Stimulated activated CD8-positive, alpha-beta memory T cell treated with anti-CD3 and anti-CD28 coated beads, Interleukin-7, amount 100 ng/mL, for 48 hours (primary cell): ENCODE measurements around the gene CLPTM1L.
"Not testable (repeated sequence)": the region's sequence is repeated elsewhere in the genome, so short reads cannot be mapped to it uniquely, and the experiment has no call there.

Source experiments
- DNase-seq, 2 donors: peaks; one replicate each; pipeline ENCODE4 v3.0.0-alpha.2; 2020; ENCODE audit warnings: low read depth in 1 of 2; ENCODE audit errors: extremely low read depth in 1 of 2

The CLPTM1L gene

GRCh38 chr5:1328237-1329110 is 16.4 kb downstream of the CLPTM1L start:
- not testable (repeated sequence) for DNase-seq

GRCh38 chr5:1326901-1327756 is 17.8 kb downstream of the CLPTM1L start:
- not testable (repeated sequence) for DNase-seq

DNA sequence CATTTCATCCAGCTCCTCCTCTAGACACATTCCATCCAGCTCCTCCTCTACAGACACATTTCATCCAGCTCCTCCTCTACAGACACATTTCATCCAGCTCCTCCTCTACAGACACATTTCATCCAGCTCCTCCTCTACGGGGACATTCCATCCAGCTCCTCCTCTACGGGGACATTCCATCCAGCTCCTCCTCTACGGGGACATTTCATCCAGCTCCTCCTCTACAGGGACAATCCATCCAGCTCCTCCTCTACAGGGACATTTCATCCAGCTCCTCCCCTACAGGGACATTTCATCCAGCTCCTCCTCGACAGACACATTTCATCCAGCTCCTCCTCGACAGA is 18.4 kb downstream of the CLPTM1L start:
- DNase-seq, result not testable (repeated sequence)

DNA sequence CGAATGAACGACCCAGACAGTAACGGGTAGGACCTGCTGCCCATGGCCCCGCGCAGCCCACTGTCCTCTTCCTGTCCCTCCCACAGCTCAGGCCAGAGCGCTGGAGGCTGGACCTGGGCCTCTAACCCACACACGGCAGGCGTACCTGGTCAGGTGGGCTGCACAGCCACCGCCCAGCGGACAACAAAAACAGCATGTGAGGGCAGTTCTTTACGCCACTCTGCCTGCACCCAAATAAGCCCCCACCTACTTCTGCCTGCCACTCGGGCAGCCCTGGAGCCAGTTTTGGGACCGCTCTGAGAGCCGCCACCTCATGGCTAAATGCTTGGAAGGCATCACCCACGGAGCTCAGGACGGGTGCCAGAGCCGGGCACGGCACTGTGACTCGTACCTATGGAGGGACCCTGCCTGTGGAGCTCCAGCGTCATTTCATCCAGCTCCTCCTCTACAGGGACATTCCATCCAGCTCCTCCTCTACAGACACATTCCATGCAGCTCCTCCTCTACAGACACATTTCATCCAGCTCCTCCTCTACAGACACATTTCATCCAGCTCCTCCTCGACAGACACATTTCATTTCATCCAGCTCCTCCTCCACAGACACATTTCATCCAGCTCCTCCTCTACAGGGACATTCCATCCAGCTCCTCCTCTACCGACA is 18.9 kb downstream of the CLPTM1L start:
- DNase-seq, result no peak

DNA sequence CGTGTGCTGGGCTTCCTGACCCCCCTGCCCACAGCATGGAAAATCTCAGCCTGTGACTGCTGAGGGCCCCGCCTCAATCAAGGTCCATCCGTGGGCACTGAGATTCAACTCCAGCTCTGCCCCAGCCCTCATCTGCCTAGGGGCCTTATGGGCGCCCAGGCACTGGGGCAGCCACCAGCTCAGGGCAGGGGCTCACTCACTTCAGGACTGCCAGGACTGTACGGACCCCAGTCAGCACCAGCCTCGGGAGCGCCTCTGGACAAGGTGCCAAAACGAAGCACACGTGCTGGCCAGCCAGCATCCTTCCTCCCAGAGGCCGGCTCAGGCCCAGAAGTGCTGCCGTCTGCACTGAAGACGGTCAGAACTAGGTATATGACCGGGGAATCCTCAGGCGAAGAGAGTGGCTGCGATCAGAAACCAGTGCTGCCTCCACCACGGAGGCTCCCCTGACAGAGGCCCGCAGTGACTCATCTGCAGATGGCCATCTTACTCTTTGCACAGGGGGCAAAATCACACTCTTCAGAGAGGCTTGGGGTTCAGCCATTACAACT is 19.6 kb downstream of the CLPTM1L start:
- DNase-seq, result no peak

GRCh38 chr5:1324719-1325190 is 20.1 kb downstream of the CLPTM1L start:
- DNase-seq, result no peak

DNA sequence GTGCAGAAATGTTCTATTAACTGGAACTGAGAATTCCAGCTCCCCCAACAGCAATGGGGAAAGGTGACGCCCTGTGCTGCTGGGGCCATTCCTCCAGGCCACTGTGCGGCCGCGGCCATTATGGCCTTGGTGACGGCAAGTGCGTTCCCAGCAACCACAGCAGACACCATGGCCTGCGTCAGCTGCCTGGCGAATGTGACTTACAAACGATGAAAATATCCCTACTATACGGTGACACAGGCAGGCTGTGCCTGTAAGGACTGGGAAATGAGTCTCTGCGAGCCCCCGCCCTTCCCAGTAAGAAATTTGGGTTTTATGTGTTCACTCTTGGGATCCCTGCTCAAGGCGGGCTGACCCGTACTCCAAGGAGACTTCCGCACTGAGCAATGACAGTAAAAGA is 20.6 kb downstream of the CLPTM1L start:
- no peak for DNase-seq

- no peak for DNase-seq
Observed at GRCh38 chr5:1323803-1324173, 21.1 kb downstream of the CLPTM1L start.

DNA sequence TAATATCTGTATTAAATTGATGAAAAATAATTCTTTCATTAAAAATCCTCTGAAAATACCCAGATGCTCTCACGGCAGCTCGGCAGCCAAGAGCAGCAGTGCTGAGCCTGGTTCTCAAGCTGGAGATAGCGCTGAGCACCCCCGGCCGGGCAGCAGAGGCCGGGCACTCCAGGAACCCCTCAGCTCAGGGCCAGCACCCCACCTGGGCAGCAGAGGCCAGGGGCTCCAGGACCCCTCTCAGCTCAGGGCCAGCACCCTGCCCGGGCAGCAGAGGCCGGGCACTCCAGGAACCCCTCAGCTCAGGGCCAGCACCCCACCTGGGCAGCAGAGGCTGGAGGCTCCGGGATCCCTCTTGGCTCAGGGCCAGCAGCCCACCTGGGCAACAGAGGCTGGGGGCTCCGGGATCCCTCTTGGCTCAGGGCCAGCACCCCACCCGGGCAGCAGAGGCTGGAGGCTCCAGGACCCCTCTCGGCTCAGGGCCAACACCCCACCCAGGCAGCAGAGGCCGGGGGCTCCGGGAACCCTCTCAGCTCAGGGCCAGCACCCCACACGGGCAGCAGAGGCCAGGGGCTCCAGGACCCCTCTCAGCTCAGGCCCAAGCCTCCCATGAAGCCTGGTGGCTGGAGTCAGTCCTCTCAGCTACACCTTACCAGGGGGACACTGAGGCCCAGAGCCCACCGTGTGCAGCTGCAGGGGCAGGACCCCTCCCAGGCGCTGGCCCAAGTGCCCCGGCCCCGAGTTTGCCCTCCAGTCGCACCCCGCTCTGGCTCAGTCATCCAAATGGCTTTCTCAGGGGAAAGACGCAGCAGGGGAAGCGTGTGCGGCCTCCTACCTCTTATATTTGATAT is 21.7 kb downstream of the CLPTM1L start:
- DNase-seq, result no peak

- DNase-seq, result no peak
Observed at GRCh38 chr5:1322036-1322900, 22.6 kb downstream of the CLPTM1L start.

DNA sequence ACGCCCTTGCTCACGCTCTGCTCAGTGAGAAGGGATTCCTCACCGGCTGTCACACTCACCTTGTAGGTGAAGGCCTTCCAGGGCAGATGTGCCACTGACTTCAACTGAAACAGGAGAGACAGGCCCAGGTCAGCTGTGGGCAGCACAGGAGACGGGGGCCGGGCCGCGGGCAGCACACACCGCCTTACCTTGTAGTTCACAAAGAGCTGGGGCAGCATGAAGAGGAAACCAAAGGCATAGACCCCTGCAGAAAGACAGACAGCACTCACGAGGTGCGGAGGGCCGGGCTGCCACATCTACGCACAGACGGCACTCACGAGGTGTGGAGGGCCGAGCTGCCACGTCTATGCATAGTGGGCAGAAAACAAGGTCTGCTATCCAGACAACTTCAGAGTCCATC is 23.3 kb downstream of the CLPTM1L start:
- no peak for DNase-seq

- no peak for DNase-seq
Observed at GRCh38 chr5:1320436-1321344, 24.2 kb downstream of the CLPTM1L start.

- DNase-seq, result no peak
Observed at GRCh38 chr5:1319436-1320256, 25.3 kb downstream of the CLPTM1L start.

DNA sequence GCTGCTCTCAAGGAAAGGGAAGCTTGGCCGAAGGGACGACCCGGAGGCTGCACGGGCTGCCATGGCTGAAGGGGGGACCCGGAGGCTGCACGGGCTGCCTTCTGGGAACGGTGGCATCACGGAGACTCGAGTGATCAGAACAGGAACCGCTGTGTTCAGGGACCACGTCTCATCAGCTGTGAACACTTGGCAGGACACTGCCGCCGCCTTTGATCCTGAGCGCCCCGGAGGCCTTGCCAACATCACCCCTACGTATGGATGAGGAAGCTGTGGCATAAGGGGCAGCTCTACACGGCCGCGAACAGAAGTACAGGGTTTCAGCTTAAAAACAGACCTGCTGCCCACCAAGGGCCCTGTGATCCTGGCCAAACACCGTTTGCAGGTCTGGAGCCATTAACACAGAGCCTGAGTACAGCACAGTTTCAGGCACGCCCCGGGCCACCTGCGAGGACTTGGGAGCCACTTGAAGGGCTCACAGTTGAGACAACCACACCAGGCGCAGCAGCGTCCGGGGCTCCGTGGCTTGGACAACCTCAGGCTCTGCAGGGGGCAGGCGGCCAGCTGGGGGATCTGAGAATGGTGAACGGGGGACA is 26.1 kb downstream of the CLPTM1L start:
- no peak for DNase-seq

GRCh38 chr5:1317921-1318565 is 26.9 kb downstream of the CLPTM1L start:
- no peak for DNase-seq

DNA sequence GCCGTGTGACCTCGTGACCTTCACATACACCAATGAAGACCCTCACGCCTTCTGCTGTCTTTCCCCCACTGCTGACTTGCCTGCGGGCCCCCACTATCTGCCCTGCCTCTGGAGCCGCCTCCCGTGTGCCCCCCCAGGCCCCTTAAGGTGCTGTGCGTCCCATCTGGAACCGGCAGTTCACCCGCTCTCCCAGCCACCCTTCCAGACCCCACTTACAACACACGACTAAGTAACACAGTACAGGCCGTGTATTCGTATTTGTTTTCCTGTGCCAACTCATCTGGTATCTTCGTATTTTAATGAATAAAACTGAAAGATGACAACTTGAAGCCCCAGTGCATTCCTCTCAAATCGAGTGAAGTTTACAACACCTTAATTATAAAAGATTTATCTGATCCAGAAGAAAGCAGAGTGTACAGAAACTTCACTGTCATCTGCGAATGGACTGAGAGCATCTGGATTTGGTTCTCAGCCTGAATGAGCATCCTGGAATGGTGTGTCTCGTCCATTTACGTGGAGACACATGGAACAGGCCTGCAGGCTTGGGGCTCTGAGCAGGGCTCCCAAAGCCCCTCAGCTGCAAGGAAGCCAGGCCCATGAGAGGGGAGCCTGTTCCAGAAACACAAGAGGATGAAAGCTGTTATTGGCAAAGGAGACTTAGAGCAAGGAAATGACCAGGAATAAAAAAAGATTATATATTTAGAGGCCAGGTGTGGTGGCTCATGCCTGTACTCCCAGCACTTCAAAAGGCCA is 28.1 kb downstream of the CLPTM1L start:
- no peak for DNase-seq
